Ascending aorta (tissue), 2 donors: Measurements from ENCODE around the gene FAM193B. TPM values are rescaled to one million over a fixed set of nuclear protein-coding genes. Genes with fewer than 3 reads are reported as not detected.
A peak's percentile ranks its signal among the peaks of the same experiment; 100 is the strongest.

Experiments
- DNase-seq, 2 donors: peaks; one replicate each; pipeline ENCODE4 v3.0.0-alpha.2; 2019; ENCODE audit warnings: low spot score in 2 of 2
- H3K27ac ChIP-seq, 2 donors: fragments of 200-600 bp; sonication (generic); one replicate each; pipeline ENCODE4 v1.5.1; 2016 to 2017; ENCODE audit warnings: mild to moderate bottlenecking in 1 of 2
- H3K27me3 ChIP-seq: fragments of 200-600 bp; sonication (generic); one replicate; pipeline ENCODE4 v1.5.1; 2017
- H3K36me3 ChIP-seq, 2 donors: fragments of 200-600 bp; sonication (generic); one replicate each; pipeline ENCODE4 v1.5.1; 2016
- H3K4me1 ChIP-seq, 2 donors: fragments of 200-600 bp; sonication (generic); one replicate each; pipeline ENCODE4 v1.5.1; 2016 to 2017; ENCODE audit warnings: mild to moderate bottlenecking in 1 of 2
- H3K4me3 ChIP-seq, 2 donors: fragments of 200-600 bp; sonication (generic); one replicate each; pipeline ENCODE4 v1.5.1; 2016 to 2017; ENCODE audit warnings: mild to moderate bottlenecking in 1 of 2
- H3K9me3 ChIP-seq, 2 donors: fragments of 200-600 bp; sonication (generic); one replicate each; pipeline ENCODE4 v1.5.1; 2016
- intact Hi-C: fragments of 100-400 bp; cut with DNase I; formaldehyde crosslinking; loops from one replicate; pipeline ENCODE4 v1.15.1; 2023
- total RNA-seq: library from RNA; depleted of rRNA; stranded (reverse); fragments of >200 nt; gene quantifications from one replicate; pipeline ENCODE4 v1.1.0, GENCODE V29; 2016
- TF ChIP-seq, protein P1 (sequence below), 3 experiments: fragments of 200-600 bp in 2 of 3; fragments of 450-650 bp in 1 of 3; sonication (generic) in 2 of 3; IDR thresholded peaks; one replicate each; pipeline ENCODE4 v1.5.1; 2016 to 2019; ENCODE audit warnings: antibody characterized with exemption in 3 of 3, mild to moderate bottlenecking in 1 of 3, moderate library complexity in 1 of 3

Gene FAM193B
- total RNA-seq, 1 donor from 2014 or later = 116 TPM

DNA sequence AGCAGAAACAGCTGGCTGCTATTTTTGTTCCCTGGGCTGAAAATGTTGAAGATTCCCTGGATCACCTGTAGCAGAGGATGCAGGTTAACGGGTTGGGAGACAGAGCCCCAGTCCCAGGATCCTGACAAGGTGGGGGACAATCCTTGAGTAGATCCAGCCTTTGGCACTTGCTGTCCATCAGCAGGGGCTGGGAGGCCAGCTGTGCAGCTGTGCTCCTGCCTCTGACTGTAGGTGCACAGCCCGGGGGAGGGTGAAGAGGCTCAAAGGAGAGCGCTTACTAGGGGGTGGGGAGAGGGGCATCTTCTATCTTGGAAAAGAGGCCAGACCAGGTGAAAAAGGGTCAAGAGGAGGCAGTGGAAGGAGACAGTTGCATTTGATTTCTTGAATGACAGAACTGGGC is 34.1 kb downstream of the FAM193B start:
- Histone ChIP-seq H3K4me3 (no peak overlapping the region), H3K36me3 (peaks cover 49 to 53% of the 10 kb centered on the region in 2 donors), H3K27ac (no peak overlapping the region), H3K9me3 (no peaks in the 10 kb centered on the region), H3K27me3 (no peaks in the 10 kb centered on the region), H3K4me1 (peaks cover 4 to 10% of the 10 kb centered on the region in 2 donors)
- intact Hi-C loops = no loop called here
- no peak for DNase-seq
- TF ChIP-seq, protein P1, sequence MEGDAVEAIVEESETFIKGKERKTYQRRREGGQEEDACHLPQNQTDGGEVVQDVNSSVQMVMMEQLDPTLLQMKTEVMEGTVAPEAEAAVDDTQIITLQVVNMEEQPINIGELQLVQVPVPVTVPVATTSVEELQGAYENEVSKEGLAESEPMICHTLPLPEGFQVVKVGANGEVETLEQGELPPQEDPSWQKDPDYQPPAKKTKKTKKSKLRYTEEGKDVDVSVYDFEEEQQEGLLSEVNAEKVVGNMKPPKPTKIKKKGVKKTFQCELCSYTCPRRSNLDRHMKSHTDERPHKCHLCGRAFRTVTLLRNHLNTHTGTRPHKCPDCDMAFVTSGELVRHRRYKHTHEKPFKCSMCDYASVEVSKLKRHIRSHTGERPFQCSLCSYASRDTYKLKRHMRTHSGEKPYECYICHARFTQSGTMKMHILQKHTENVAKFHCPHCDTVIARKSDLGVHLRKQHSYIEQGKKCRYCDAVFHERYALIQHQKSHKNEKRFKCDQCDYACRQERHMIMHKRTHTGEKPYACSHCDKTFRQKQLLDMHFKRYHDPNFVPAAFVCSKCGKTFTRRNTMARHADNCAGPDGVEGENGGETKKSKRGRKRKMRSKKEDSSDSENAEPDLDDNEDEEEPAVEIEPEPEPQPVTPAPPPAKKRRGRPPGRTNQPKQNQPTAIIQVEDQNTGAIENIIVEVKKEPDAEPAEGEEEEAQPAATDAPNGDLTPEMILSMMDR (IDR thresholded peaks at IDR 0.05) = no peak

DNA sequence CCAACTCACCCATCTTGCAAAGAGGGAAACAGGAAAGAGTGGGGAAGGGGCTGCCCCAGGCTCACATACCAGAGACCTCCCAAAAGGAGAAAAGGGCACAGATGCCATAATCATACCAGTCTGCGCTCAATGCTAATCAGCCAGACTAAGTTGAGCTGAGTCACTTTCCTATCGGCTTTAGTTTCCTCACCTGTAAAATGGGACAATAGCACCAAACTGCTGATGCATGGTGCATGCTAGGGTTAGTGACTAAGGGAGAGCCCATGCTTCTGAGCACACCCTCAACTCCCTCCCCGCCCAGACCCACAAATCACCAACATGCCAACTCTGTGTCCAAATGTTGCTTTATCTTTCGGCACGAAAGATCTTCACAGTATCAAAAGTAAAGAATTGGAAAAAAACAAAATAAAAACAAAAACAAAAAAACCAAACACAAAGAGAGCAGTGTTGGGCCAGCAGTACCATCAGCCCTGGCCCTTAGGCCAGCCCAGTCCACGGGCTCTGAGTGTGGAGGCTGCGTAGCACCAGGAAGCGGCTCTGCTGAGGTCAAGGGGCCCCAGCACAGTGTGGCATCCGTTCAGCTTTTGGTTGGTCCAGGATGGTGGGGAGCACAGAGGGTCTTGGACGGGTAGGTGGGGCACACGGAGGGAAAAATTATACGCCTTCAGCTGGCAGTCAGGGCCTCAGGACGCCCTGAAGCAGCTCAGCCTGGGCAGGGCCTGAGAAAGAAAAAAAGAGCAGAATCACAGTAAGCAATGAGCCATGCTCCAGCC is 34.7 kb downstream of the FAM193B start:
- Histone ChIP-seq H3K4me3 (no peak overlapping the region), H3K36me3 (peaks cover 43 to 53% of the 10 kb centered on the region in 2 donors), H3K27me3 (no peaks in the 10 kb centered on the region), H3K4me1 (peaks cover 4 to 10% of the 10 kb centered on the region in 2 donors), H3K27ac (no peak overlapping the region), H3K9me3 (no peaks in the 10 kb centered on the region)
- TF ChIP-seq, protein P1 (IDR thresholded peaks at IDR 0.05) = no peak
- no peak for DNase-seq
- intact Hi-C loops = loop anchor here (5.0 to 10.0 kb wide), 2 partner anchors 75 to 207 kb away; partner anchors contain the start of genes MXD3 and TMED9

DNA sequence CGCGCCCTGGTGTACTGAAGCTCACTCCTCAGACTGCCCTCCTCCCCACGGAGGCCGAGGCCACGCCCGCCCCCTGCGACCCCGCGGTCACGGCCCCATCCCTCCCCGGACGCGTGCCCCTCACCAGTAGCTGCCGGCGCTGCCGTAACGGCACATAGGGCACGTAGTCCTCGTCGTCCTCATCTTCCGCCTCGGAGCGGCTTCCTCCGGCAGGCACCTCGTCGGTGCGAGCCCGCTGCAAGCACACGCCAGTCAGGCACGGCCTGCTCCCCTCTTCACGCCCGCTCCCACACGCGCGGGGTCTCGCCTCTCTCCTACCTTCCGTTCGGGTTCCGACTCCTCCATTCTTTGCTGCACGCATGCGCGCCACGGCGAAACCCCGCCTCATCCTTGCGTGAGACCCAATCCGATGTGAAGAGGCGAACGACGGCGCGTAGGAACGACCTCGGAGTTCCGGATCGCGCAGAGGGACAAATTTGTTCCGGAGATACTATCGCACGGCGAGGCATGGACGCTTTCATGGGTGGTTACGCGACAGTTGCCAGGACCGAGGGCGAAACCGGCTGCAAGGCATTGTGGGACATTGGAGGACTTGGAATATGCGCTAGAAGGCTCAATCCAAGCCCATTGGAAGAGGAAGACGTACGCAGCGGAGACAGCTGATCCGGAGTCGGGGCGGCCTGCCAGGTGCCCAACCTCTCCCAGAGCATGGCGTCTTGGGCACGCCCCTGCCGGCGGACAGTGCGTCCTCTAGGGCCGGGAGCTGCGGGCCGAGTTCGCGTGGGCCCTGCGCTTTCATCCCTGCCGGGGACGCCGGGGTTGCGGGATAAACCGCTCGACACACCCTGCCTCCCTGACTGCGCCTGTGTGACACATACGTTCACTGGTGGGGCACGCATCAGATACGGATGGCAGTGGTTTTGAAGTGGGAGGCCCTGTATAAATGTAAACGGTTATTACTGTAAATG is 37.5 kb downstream of the FAM193B start, which contains the start of gene DDX41:
Gene DDX41, minus strand, starts transcription at position 361 of the 968 bp plus-strand sequence. Its CDS starts 16 bp downstream, at position 345.
- peaks cover 49 to 63% of the 10 kb centered on the region in 2 donors for H3K36me3 ChIP-seq
- H3K27ac ChIP-seq = peak within 1 kb of the TSS; percentile 73 to 82
- peaks cover 4 to 10% of the 10 kb centered on the region in 2 donors for H3K4me1 ChIP-seq
- H3K4me3 ChIP-seq = peak within 1 kb of the TSS; percentile 88 to 97
- H3K9me3 ChIP-seq = no peaks in the 10 kb centered on the region
- TF ChIP-seq, protein P1 (IDR thresholded peaks at IDR 0.05) = peak in 1 of 3 experiments; percentile 17
- intact Hi-C loops = loop anchor here (1.0 to 10.0 kb wide), 5 partner anchors 20 to 205 kb away; partner anchors contain the start of genes FAM193B, MXD3, PDLIM7 and TMED9
- no peaks in the 10 kb centered on the region for H3K27me3 ChIP-seq
- DNase-seq = peak; percentile 90 to 99

DNA sequence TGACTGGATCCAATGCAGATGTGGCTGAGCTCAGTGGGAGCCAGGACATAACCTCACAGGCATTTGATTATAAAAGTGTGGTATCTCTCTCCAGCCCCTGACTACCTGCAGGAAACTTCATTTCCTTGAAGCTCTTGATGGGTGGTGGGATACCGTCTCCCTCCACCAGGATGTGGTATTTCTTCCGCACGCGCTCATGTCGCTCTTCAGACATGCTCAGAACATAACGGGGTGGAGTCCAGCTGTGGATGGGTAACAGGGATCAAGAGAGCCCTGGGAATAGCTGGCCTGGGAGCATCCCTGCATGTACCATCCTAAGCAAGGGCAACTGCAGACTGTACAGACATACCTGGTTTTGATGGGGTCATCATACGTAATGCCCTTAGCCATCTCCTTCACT is 38.8 kb downstream of the FAM193B start:
- peak overlapping the region in 1 of 2 donors; percentile 97 for H3K4me3 ChIP-seq
- peaks cover 49 to 63% of the 10 kb centered on the region in 2 donors for H3K36me3 ChIP-seq
- no peak for DNase-seq
- H3K4me1 ChIP-seq = peaks cover 4 to 10% of the 10 kb centered on the region in 2 donors
- no peaks in the 10 kb centered on the region for H3K9me3 ChIP-seq
- intact Hi-C loops = loop anchor here (5.0 to 10.0 kb wide), 2 partner anchors 79 to 203 kb away; partner anchors contain the start of genes MXD3 and TMED9
- H3K27me3 ChIP-seq = no peaks in the 10 kb centered on the region
- H3K27ac ChIP-seq = no peak overlapping the region
- TF ChIP-seq, protein P1 (IDR thresholded peaks at IDR 0.05) = no peak

- no peak for DNase-seq
- Histone ChIP-seq H3K4me3 (no peak overlapping the region), H3K4me1 (peaks cover 4 to 10% of the 10 kb centered on the region in 2 donors), H3K36me3 (peaks cover 39 to 53% of the 10 kb centered on the region in 2 donors), H3K27ac (no peak overlapping the region), H3K27me3 (no peaks in the 10 kb centered on the region), H3K9me3 (no peaks in the 10 kb centered on the region)
- intact Hi-C loops = loop anchor here (10.0 kb wide), 1 partner anchor 80 kb away; the partner anchor contains the start of gene TMED9
- TF ChIP-seq, protein P1 (IDR thresholded peaks at IDR 0.05) = no peak
Observed at GRCh38 chr5:177514541-177514940, 39.8 kb downstream of the FAM193B start.
